Activated CD4-positive, alpha-beta T cell treated with anti-CD3 and anti-CD28 coated beads for 4 hours (primary cell): Measurements from ENCODE around the gene ATG9B.
"Not testable (repeated sequence)": the region's sequence is repeated elsewhere in the genome, so short reads cannot be mapped to it uniquely, and the experiment has no call there.

Source experiments
- DNase-seq, 2 donors: peaks; one replicate each; pipeline ENCODE4 v3.0.0-alpha.2; 2020

ATG9B gene

GRCh38 chr7:151035902-151036301 lies 11.6 kb upstream of the ATG9B start:
- DNase-seq = no peak

GRCh38 chr7:151035026-151035717 lies 10.9 kb upstream of the ATG9B start:
- DNase-seq = no peak

GRCh38 chr7:151034312-151035025 lies 10.2 kb upstream of the ATG9B start:
- DNase-seq = no peak

GRCh38 chr7:151033864-151034249 lies 9.6 kb upstream of the ATG9B start:
- DNase-seq = no peak

- no peak for DNase-seq
Measured at GRCh38 chr7:151032936-151033863, 8.9 kb upstream of the ATG9B start.

GRCh38 chr7:151031011-151031410 lies 6.7 kb upstream of the ATG9B start:
- DNase-seq = no peak

GRCh38 chr7:151028948-151029501 lies 4.7 kb upstream of the ATG9B start:
- DNase-seq = no peak

- peak; percentile 96 to 99 for DNase-seq
Measured at GRCh38 chr7:151028131-151028947, 4.0 kb upstream of the ATG9B start, which contains the start of gene ABCB8. Gene ABCB8 (plus strand): TSS chr7:151028450. CDS start chr7:151028516, 66 bp downstream.

- DNase-seq = not testable (repeated sequence)
Measured at GRCh38 chr7:151027728-151028130, 3.4 kb upstream of the ATG9B start.

GRCh38 chr7:151026771-151027727 lies 2.8 kb upstream of the ATG9B start:
- DNase-seq = not testable (repeated sequence)

GRCh38 chr7:151025924-151026671 lies 1.8 kb upstream of the ATG9B start:
- DNase-seq = no peak

- no peak for DNase-seq
Measured at GRCh38 chr7:151023232-151023631, 1.1 kb downstream of the ATG9B start.

GRCh38 chr7:151020231-151020630 lies 4.1 kb downstream of the ATG9B start:
- no peak for DNase-seq

- DNase-seq = no peak
Measured at GRCh38 chr7:151019130-151019447, 5.2 kb downstream of the ATG9B start.

GRCh38 chr7:151018421-151019129 lies 5.7 kb downstream of the ATG9B start:
- DNase-seq = no peak

- peak; percentile 72 to 83 for DNase-seq
Measured at GRCh38 chr7:151017953-151018420, 6.3 kb downstream of the ATG9B start.

- DNase-seq = no peak
Measured at GRCh38 chr7:151017370-151017952, 6.8 kb downstream of the ATG9B start.

GRCh38 chr7:151016942-151017341 lies 7.4 kb downstream of the ATG9B start:
- no peak for DNase-seq

- DNase-seq = no peak
Measured at GRCh38 chr7:151016505-151016904, 7.8 kb downstream of the ATG9B start.
